SK-N-SH (cell line): Measurements from ENCODE around the gene ANAPC5.

Experiments
- GABPA ChIP-seq: IDR thresholded peaks from 2 replicates; pipeline ENCODE4 v1.4.0; 2012; ENCODE audit warnings: low read depth, mild to moderate bottlenecking
- TF ChIP-seq, protein P1 (sequence below): fragments of 200-600 bp; sonication (generic); IDR thresholded peaks from 2 replicates; pipeline ENCODE4 v1.6.1; 2017; ENCODE audit warnings: antibody characterized with exemption, mild to moderate bottlenecking, moderate library complexity

DNA sequence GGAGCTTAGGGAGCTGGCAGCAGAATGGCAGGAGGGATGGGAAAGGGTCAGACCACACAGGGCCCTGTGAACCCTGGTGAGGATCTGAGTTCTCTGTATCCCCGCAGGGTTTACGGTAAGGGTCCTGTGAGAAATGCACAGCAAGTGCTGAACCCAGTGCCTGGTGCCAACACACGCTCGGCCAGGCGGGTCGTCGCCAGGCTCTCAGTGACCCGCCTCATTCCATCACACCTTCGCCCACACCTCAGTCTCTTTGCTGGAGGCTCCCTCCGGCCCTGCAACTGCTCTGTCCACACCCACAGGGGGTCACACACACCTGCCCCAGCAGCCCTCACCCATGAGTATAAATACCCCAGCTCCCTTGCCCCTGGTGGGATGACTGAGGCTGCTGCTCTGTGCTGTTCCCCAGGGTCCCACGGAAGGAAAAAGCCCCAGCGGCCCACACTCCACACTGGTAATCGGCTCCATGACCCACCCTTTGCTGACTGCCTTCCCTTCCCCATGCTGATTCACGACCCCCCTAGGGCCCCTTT, 78.8 kb downstream of the ANAPC5 start:
- TF ChIP-seq GABPA, result no peak
- TF ChIP-seq, protein P1, sequence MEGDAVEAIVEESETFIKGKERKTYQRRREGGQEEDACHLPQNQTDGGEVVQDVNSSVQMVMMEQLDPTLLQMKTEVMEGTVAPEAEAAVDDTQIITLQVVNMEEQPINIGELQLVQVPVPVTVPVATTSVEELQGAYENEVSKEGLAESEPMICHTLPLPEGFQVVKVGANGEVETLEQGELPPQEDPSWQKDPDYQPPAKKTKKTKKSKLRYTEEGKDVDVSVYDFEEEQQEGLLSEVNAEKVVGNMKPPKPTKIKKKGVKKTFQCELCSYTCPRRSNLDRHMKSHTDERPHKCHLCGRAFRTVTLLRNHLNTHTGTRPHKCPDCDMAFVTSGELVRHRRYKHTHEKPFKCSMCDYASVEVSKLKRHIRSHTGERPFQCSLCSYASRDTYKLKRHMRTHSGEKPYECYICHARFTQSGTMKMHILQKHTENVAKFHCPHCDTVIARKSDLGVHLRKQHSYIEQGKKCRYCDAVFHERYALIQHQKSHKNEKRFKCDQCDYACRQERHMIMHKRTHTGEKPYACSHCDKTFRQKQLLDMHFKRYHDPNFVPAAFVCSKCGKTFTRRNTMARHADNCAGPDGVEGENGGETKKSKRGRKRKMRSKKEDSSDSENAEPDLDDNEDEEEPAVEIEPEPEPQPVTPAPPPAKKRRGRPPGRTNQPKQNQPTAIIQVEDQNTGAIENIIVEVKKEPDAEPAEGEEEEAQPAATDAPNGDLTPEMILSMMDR, result no peak
